ENCODE measurements around the gene CEP104. TPM values are rescaled to one million over a fixed set of nuclear protein-coding genes. Genes with fewer than 3 reads are reported as not detected.

CEP104 gene
- total and polyA plus RNA-seq, 10 of the 15 experiments (the other 5 are each of a cell fraction or from before 2014, with no cell fraction given), result 7.2 to 34.8 (median 19.3) TPM

- no peak for TF ChIP-seq POU2F2 (IDR thresholded peaks at IDR 0.05; ENCODE audit: borderline replicate concordance, low read depth, low read length)
- TF ChIP-seq ZNF687 (IDR thresholded peaks at IDR 0.05), result no peak
- TF ChIP-seq MTA2 (IDR thresholded peaks at IDR 0.05; ENCODE audit: low read depth), result no peak
- no peak for TF ChIP-seq HCFC1 (IDR thresholded peaks at IDR 0.05; ENCODE audit: low read length)
- no peak for TF ChIP-seq ZNF274 (IDR thresholded peaks at IDR 0.05; ENCODE audit: insufficient read depth, insufficient read length)
- no peak for TF ChIP-seq SREBF2 (IDR thresholded peaks at IDR 0.05; ENCODE audit: low read length)
- no peak for TF ChIP-seq SUZ12 (IDR thresholded peaks at IDR 0.05; ENCODE audit: unreplicated experiment)
- TF ChIP-seq MEF2B (IDR thresholded peaks at IDR 0.05; ENCODE audit: partially characterized antibody, poor library complexity, severe bottlenecking), result no peak
- TF ChIP-seq NR2F1 (conservative IDR thresholded peaks at IDR 0.05), result no peak
- no peak for TF ChIP-seq BRCA1 (IDR thresholded peaks at IDR 0.05; ENCODE audit: low read depth, low read length)
- no peak for TF ChIP-seq ELK1 (IDR thresholded peaks at IDR 0.05; ENCODE audit: low read depth, low read length)
- TF ChIP-seq KLF5 (IDR thresholded peaks at IDR 0.05; ENCODE audit: partially characterized antibody), result no peak
- H4K20me1 ChIP-seq (ENCODE audit: control insufficient read depth, insufficient read depth), result no peaks in the 10 kb centered on the region
- no peak overlapping the region for H3K4me2 ChIP-seq (ENCODE audit: control insufficient read depth, insufficient read depth)
- no peak overlapping the region for H2AFZ ChIP-seq (ENCODE audit: control insufficient read depth, low read depth, low read length)
- ChIA-PET RAD21 (ENCODE audit: unreplicated experiment) (no interaction called here), POLR2A (no interaction called here), CTCF (interaction anchor here (0.7 kb wide), 1 partner anchor 28 kb away, joined by 4 read pairs; no protein-coding TSS in a partner anchor), SMC1A (ENCODE audit: uncharacterized antibody, unreplicated experiment) (interaction anchor here (0.9 kb wide), 1 partner anchor 75 kb away, joined by 3 read pairs; no protein-coding TSS in a partner anchor)
- no peaks in the 10 kb centered on the region for H3K9me3 ChIP-seq (replicated peaks; ENCODE audit: control insufficient read depth, insufficient read depth, low read length)
- ATAC-seq (no peak), FAIRE-seq (no peak), DNase-seq (ENCODE audit: low read depth, low spot score) (no peak)
- in situ Hi-C loops (cut with MboI) (no loop called here), intact Hi-C loops (cut with micrococcal nuclease; ENCODE audit: unreplicated experiment) (no loop called here)
- no peaks in the 10 kb centered on the region for H3K79me2 ChIP-seq (ENCODE audit: control insufficient read depth, insufficient read depth, low read length)
- no TSS peak for BruUV-seq (replicated peaks)
- no peak overlapping the region for H3K27ac ChIP-seq (ENCODE audit: control insufficient read depth, insufficient read depth)
- H3K36me3 ChIP-seq (ENCODE audit: control insufficient read depth in 2 of 2, insufficient read depth in 2 of 2, low read length in 1 of 2), result peaks cover 0 to 5% of the 10 kb centered on the region in 2 experiments; a peak in 2 of 4 replicates
- no peaks in the 10 kb centered on the region; a peak in 1 of 4 replicates for H3K27me3 ChIP-seq (replicated peaks in 1 of 2; ENCODE audit: control insufficient read depth in 2 of 2, insufficient read depth in 2 of 2, low read length in 1 of 2)
- 62% methylated on average over 16 of the region's 19 CpGs for WGBS (ENCODE audit: insufficient coverage, insufficient replicate concordance, low lambda C conversion rate, missing lambda C conversion rate)
- H3K9ac ChIP-seq (ENCODE audit: control insufficient read depth, insufficient read depth, low read length), result no peak overlapping the region
- no peak overlapping the region for H3K4me3 ChIP-seq
- H3K4me1 ChIP-seq (ENCODE audit: control insufficient read depth, insufficient read depth, low read length), result peaks cover 15% of the 10 kb centered on the region
Observed at GRCh38 chr1:3774276-3774945, 82.6 kb downstream of the CEP104 start.
